ENCODE data around the gene SEMA5A.

- TF ChIP-seq GATA2 (IDR thresholded peaks at IDR 0.05; ENCODE audit: low read depth, low read length), result no peak
- TF ChIP-seq GATA3 (IDR thresholded peaks at IDR 0.05; ENCODE audit: low read depth, low read length), result no peak
These were observed 427.0 kb downstream of the SEMA5A start for GRCh38 chr5:9118852-9119251.

Data from SH-SY5Y (cell line).